GM19468 (cell line): Measurements from ENCODE around the gene CYP19A1.
"Not testable (repeated sequence)": the region's sequence is repeated elsewhere in the genome, so short reads cannot be mapped to it uniquely, and the experiment has no call there.

Experiments used
- ATAC-seq: cut with Tn5 transposase; IDR thresholded peaks from one replicate; pipeline ENCODE4 v1.9.1; 2021; ENCODE audit warnings: mild to moderate bottlenecking, moderate library complexity, moderate number of reproducible peaks; ENCODE audit not compliant: unreplicated experiment; ENCODE audit errors: extremely low read depth

CYP19A1 gene

GRCh38 chr15:51267051-51267702 lies 71.2 kb downstream of the CYP19A1 start:
- no peak for ATAC-seq

GRCh38 chr15:51266656-51267050 lies 71.7 kb downstream of the CYP19A1 start:
- no peak for ATAC-seq

DNA sequence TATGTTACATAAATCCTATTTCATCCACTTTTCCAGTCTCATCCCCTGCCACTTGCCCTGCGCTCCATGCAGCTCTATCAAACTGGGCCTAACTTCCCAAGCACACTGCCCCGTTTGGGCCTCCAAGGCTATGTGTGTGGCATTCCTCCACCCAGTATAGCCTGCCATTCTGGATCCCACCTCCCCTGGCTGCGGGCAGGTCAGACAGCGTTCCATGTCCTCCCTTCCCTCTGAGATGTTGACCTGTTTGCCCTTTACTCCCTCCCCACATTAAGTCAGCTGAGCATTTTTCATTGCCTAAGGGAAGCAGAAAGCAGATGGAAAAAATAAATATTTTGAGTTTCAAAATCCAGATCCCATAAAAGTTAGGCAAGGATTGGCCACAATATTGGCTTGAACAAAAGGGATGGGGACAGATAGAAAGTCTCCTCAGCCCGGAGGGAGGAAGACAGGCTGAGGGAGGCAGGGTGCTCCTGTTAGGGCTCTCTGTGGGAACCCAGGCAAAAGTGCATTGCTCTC lies 73.3 kb downstream of the CYP19A1 start:
- no peak for ATAC-seq

DNA sequence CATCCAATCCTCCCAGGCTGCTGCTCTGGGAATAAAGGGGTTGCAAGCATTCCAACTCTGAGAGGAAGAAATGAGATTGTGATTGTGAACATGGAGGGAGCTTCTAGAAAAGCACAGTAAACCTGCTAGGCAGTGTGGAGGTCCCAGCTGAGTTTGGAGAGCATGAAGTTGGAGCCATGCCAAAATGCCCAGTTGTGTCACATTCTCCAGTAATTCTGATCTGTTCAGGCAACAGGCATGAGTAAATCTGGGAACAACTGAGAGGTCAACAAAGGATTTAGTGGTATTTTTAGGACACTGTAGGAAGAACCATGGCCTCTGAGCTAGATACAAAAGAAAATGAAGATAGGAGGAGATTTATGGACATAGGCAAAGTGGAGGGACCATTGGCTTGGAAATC lies 74.7 kb downstream of the CYP19A1 start:
- ATAC-seq: no peak

GRCh38 chr15:51263116-51263515 lies 75.3 kb downstream of the CYP19A1 start:
- no peak for ATAC-seq

DNA sequence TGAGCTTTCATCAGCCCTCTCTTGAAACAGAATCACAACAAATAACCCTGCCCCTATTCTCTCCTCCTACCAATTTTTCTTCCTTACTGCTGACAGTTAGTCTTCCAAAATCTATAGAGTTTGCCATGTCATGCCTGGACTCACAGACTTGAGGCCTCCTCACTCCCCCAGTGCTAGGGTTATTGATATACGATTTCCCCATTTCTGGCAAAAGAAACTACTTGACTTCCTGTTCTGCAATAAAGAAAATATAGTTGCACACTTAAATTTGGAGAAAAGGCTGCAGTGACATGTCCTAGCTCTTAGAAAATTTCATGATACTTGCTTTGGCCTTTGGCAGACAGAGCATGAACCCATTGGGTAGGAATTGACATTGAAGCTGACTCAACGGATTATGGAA lies 75.9 kb downstream of the CYP19A1 start:
- no peak for ATAC-seq

DNA sequence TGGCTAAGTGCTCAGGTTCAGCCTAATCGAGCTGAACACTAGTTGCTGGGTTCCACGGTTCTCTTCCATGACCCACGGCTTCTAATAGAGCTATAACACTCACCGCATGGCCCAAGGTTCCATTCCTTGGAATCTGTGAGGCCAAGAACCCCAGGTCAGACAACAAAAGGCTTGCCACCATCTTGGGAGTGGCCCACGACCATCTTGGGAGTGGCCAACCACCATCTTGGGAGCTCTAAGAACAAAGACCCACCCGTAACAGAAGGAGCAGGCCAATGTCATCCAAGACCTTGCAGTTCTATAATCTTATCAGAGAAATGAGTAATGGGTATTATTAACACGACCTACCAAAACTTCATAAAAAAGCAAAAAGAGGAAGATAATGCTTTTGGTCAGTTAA lies 77.3 kb downstream of the CYP19A1 start:
- not testable (repeated sequence) for ATAC-seq

- no peak for ATAC-seq
Observed at GRCh38 chr15:51260202-51260601, 78.2 kb downstream of the CYP19A1 start.

DNA sequence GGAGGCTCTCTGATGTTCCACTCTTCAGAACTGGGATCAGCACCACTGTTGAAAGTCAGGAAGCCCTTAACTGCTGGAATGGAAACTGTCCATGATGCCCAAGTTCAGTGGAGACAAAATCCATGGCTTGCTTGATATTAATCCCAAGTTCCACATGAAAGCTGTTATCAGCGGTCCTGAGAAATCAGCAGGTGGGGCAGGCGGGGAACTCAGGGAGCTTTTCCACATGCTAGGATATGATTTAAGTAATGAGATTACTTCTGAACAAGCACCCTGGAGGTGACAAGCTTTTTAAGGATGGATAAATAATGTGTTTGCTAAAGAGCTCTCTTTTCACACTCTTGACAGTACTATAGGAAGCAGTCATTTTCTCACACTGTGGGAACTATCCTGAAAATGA lies 82.9 kb downstream of the CYP19A1 start:
- ATAC-seq: no peak

DNA sequence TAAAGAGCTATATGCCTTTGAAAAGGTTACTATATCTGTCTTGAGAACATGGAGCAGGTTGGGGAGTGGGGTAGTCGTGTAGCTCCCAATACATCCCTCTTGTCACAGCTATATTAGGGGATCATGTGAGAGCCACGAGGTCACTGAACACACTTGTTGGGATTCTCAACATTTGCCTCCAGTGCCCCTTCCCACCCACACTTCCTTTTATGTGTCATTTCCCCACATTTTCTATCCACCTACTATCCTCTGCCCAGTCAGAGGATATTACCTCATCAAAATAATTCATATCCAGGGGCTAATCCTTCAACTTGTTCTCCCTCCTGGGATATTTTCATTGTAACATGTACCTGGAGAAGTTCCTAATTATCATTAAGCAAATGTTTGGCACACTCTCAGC lies 85.0 kb downstream of the CYP19A1 start:
- no peak for ATAC-seq

- ATAC-seq: no peak
Observed at GRCh38 chr15:51252671-51253070, 85.7 kb downstream of the CYP19A1 start.

DNA sequence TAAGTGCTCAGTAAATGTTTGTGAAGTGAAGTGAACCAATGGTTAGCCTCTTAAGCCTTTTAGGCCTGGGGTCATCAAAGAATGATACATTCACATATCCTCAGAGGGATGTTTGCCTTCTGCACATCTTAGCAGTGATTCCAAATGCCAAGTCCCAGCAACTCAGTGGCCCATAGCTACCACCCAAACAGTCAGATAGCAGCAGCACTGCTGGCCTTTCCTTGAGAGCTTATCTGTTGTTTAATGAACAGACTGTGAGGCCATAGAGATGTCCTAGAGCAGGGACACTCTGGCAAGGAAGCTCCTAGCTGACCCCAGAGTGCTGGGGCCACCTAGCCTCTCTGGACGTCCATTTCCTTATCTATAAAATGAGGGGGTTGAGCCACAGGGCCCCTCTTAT lies 86.8 kb downstream of the CYP19A1 start:
- ATAC-seq: no peak

GRCh38 chr15:51250217-51251011 lies 88.0 kb downstream of the CYP19A1 start:
- ATAC-seq: no peak

GRCh38 chr15:51245628-51246027 lies 92.8 kb downstream of the CYP19A1 start:
- no peak for ATAC-seq

GRCh38 chr15:51244423-51244869 lies 94.0 kb downstream of the CYP19A1 start:
- ATAC-seq: no peak

DNA sequence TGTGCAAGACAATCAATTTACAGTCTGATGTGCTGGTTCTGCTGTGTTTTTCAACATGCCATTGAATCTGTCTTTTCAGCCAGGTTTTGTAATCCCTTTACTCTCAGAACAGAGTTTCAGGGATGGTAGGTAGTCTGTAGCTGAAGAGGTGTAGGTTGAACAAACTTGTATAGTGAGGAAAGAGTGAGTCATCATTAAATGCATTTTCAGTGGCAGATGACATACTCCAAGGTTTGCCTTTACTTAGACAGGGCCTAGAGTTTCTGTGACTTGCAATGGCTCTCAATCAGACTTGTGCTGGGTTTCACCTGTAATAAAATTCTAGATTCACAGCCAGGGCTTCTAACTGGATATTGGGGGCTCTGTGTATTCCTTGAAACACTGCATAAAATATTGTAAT lies 94.6 kb downstream of the CYP19A1 start:
- no peak for ATAC-seq

GRCh38 chr15:51240066-51240465 lies 98.3 kb downstream of the CYP19A1 start:
- no peak for ATAC-seq

DNA sequence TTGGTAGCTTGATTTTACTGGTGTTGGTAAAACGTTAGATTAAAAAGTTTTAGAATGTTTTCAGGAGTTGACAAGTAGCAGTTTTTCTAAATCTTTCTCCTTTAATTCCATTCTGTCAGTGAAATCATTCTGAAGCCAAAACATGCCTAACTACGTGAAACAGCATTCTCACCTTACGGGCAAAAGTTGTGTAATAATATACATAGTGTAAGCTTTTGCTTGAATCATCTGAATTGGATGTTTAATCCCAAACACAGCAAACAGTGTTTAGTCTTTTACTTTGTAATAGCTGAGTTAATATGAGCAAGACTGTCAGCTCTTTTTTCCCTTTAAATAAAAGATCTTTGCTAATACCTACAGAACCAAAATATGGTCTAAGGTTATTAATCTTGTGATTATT lies 100.6 kb downstream of the CYP19A1 start:
- no peak for ATAC-seq

GRCh38 chr15:51234176-51234927 lies 104.0 kb downstream of the CYP19A1 start:
- ATAC-seq: no peak

DNA sequence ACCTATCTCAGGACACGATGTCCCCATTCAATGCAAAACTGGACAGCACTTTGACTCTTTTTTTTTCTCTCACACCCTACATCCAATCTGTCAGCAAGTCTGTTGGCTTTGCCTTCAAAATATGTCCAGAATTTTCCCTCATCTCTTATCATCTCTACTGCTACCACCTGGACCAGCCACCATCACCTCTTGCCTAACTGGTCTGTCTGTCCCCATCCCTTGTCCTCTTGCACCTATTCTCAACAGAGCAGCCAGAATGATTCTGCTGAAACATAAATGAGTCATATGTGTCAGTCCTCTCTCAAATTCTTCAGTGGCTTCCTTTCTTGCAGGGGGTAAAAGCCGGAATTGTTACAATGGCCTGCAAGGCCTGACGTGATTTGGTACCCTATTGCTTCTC lies 105.8 kb downstream of the CYP19A1 start:
- no peak for ATAC-seq

GRCh38 chr15:51229907-51230330 lies 108.5 kb downstream of the CYP19A1 start:
- ATAC-seq: no peak
